ENCODE measurements around the gene P2RY11. TPM values are rescaled to one million over a fixed set of nuclear protein-coding genes. Genes with fewer than 3 reads are reported as not detected.

Gene P2RY11
- total and polyA plus RNA-seq, 2 experiments from 2014 or later, result 4.0 to 4.3 TPM

- TF ChIP-seq ZNF462 (CRISPR knock-in tag; IDR thresholded peaks at IDR 0.05), result no peak
- no peak for TF ChIP-seq ZNF114 (CRISPR knock-in tag; IDR thresholded peaks at IDR 0.05)
- TF ChIP-seq STAT1 (IDR thresholded peaks at IDR 0.05; ENCODE audit: unreplicated experiment), result no peak
- TF ChIP-seq EZH2phosphoT487 (IDR thresholded peaks at IDR 0.05; ENCODE audit: unreplicated experiment), result no peak
- no peak for TF ChIP-seq ZNF331 (CRISPR knock-in tag; IDR thresholded peaks at IDR 0.05; ENCODE audit: low read depth)
- no peak for TF ChIP-seq JUNB (IDR thresholded peaks at IDR 0.05; ENCODE audit: unreplicated experiment)
Observed at GRCh38 chr19:10149427-10149826, 37.9 kb downstream of the P2RY11 start (continued).

GRCh38 chr19:10151521-10151920 lies 40.0 kb downstream of the P2RY11 start:
- no peak overlapping the region for H2AFZ ChIP-seq
- ATAC-seq, result no peak
- H3K27ac ChIP-seq (ENCODE audit: low read depth), result no peak overlapping the region
- no peak overlapping the region for H3K4me3 ChIP-seq
- no peak for DNase-seq (ENCODE audit: low spot score)
- no peaks in the 10 kb centered on the region for H3K9me3 Mint-ChIP-seq
- H3K36me3 ChIP-seq (ENCODE audit: insufficient read depth), result peaks cover 68% of the 10 kb centered on the region
- peaks cover 6% of the 10 kb centered on the region for H3K27me3 Mint-ChIP-seq (ENCODE audit: insufficient read depth, low read depth, poor library complexity)
- H3K4me1 ChIP-seq (ENCODE audit: insufficient read depth), result no peaks in the 10 kb centered on the region
- no peak overlapping the region for H3K27ac Mint-ChIP-seq
- H3K4me1 Mint-ChIP-seq, result no peaks in the 10 kb centered on the region
- H3K4me3 Mint-ChIP-seq, result no peak overlapping the region
- H3K79me2 ChIP-seq (replicated peaks; ENCODE audit: insufficient read depth), result no peaks in the 10 kb centered on the region
- H3K4me2 ChIP-seq, result no peak overlapping the region
- 0 out of 2 replicates have a peak, but pooled peaks cover 4% of the 10 kb centered on the region for H3F3A ChIP-seq (replicated peaks; ENCODE audit: low read depth)
- peaks cover 94% of the 10 kb centered on the region for H3K36me3 Mint-ChIP-seq (ENCODE audit: low read depth)
- H3K9me2 ChIP-seq (ENCODE audit: insufficient read depth), result no peaks in the 10 kb centered on the region
- peaks cover 19% of the 10 kb centered on the region for H4K20me1 ChIP-seq (replicated peaks; ENCODE audit: insufficient read depth)
- no peaks in the 10 kb centered on the region for H3K27me3 ChIP-seq (ENCODE audit: insufficient read depth)
- no peak for TF ChIP-seq REST (IDR thresholded peaks at IDR 0.05; ENCODE audit: unreplicated experiment)
- TF ChIP-seq STAT1 (IDR thresholded peaks at IDR 0.05; ENCODE audit: unreplicated experiment), result no peak
- TF ChIP-seq ETS1 (IDR thresholded peaks at IDR 0.05), result no peak
- no peak for TF ChIP-seq ZNF114 (CRISPR knock-in tag; IDR thresholded peaks at IDR 0.05)
- TF ChIP-seq EZH2phosphoT487 (IDR thresholded peaks at IDR 0.05; ENCODE audit: unreplicated experiment), result no peak
- TF ChIP-seq CTCF (conservative IDR thresholded peaks at IDR 0.05; ENCODE audit: low read depth in 2 of 2), result no peak
- no peak for TF ChIP-seq POLR2AphosphoS5 (IDR thresholded peaks at IDR 0.05; ENCODE audit: low read depth)
- no peak for TF ChIP-seq NANOG (IDR thresholded peaks at IDR 0.05; ENCODE audit: borderline replicate concordance)
- TF ChIP-seq ZNF331 (CRISPR knock-in tag; IDR thresholded peaks at IDR 0.05; ENCODE audit: low read depth), result no peak
- TF ChIP-seq JUNB (IDR thresholded peaks at IDR 0.05; ENCODE audit: unreplicated experiment), result no peak
- no peak for TF ChIP-seq CREB1 (CRISPR knock-in tag; IDR thresholded peaks at IDR 0.05; ENCODE audit: low read depth)
